Duodenal mucosa (tissue), 2 donors: ENCODE data around the gene ADGRL2.

ENCODE experiments used
- H3K27ac ChIP-seq: one replicate; pipeline ENCODE4 v1.7.0; 2013; ENCODE audit warnings: low read depth, low read length
- H3K27me3 ChIP-seq, 2 donors: one replicate each; pipeline ENCODE4 v1.7.0; 2013; ENCODE audit warnings: low read length in 2 of 2, control low read depth in 1 of 2; ENCODE audit not compliant: insufficient read depth in 2 of 2, control insufficient read depth in 1 of 2
- H3K36me3 ChIP-seq, 2 donors: one replicate each; pipeline ENCODE4 v1.7.0; 2013; ENCODE audit warnings: low read length in 2 of 2, control low read depth in 1 of 2; ENCODE audit not compliant: insufficient read depth in 2 of 2, control insufficient read depth in 1 of 2
- H3K4me1 ChIP-seq, 2 donors: one replicate each; pipeline ENCODE4 v1.7.0; 2013; ENCODE audit warnings: low read length in 2 of 2, control low read depth in 1 of 2; ENCODE audit not compliant: insufficient read depth in 2 of 2, control insufficient read depth in 1 of 2
- H3K4me3 ChIP-seq, 2 donors: one replicate each; pipeline ENCODE4 v1.7.0; 2013; ENCODE audit warnings: low read length in 2 of 2, low read depth in 1 of 2
- H3K9ac ChIP-seq, 2 donors: one replicate each; pipeline ENCODE4 v1.7.0; 2013; ENCODE audit warnings: low read length in 2 of 2, low read depth in 1 of 2
- H3K9me3 ChIP-seq, 2 donors: one replicate each; pipeline ENCODE4 v1.7.0; 2013; ENCODE audit warnings: low read length in 2 of 2, control low read depth in 1 of 2; ENCODE audit not compliant: control insufficient read depth in 1 of 2

ADGRL2 gene

DNA sequence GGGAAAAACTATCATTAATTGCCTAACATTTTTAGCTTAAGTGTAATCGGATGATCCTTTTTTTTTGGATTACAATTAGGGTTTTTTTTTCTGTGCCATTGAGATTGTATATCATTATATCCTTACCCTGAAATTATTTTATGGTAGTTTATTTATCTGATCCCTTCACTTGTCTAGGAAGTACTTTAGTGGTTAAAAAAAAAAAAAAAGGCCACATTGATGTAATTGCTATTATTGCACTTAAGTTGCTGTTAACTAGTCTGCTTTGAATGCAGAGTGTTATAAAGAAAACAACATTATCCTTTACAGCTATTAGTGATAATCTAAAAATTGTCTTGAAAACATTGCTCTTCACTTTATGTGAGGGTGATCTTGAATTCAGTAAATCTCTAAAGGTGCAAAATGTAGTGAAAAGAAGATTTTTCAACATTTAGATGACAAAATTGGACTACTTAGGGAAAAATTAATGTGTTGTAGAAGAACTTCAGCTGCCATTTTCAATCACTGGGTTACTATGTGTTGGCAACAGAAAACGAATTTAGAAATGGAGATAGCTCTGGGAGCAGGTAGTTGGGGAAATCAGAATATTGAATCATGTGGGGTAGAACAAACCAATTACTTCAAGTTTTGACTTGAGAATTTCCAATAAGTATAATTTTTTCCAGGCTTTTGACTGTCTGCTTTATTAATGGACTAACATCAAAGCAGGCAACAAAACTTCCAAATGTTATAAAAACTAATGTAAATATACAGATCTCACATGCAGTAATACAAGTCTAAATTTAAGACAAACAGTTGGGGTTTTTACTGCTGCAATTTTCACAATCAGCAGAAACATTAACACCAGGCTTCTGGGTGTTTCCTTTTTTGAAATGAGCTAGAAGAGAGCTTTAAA, 5.0 kb downstream of the ADGRL2 start:
- Histone ChIP-seq H3K9ac (no peak overlapping the region), H3K4me3 (no peak overlapping the region), H3K36me3 (no peaks in the 10 kb centered on the region), H3K9me3 (no peaks in the 10 kb centered on the region), H3K27me3 (peaks cover 17 to 41% of the 10 kb centered on the region in 2 donors), H3K4me1 (no peaks in the 10 kb centered on the region), H3K27ac (no peak overlapping the region)

DNA sequence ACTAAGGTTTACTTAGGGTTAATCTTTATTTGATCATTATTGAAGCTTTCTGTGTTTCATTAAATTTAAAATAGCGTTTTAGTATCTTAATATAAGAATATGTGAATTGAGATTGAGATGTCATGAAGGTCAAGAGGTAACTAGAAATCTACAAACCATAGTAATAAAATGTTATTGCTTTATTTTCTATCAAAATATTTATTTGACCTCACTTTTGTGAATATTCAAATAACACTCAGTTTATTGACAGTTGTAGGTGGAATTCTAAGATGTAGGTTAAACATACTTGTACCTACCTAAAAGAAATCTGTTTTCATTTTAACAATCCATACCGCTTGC, 5.7 kb downstream of the ADGRL2 start:
- H3K36me3 ChIP-seq, result no peaks in the 10 kb centered on the region
- no peak overlapping the region for H3K9ac ChIP-seq
- H3K27ac ChIP-seq, result no peak overlapping the region
- H3K4me3 ChIP-seq, result no peak overlapping the region
- H3K4me1 ChIP-seq, result no peaks in the 10 kb centered on the region
- no peaks in the 10 kb centered on the region for H3K9me3 ChIP-seq
- peaks cover 15 to 36% of the 10 kb centered on the region in 2 donors for H3K27me3 ChIP-seq

DNA sequence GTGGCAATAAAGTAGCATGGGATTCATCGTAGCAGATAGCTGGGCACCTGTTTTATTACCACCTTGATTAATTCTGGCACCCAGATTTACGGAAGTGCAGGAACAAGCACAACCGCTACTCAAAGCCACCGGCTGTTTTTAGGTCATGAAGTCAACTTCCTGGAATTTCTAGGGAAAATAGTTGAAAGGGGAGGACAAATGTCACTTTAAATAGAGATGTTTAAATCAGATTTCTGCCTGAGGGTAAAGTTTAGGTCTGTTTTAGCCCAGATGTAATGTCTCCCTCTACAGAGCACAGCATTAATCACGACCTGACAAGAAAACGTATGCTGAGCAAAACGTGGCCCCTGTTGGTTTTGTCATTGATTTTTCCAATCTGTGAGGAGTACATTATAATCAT, 8.0 kb downstream of the ADGRL2 start:
- Histone ChIP-seq H3K27me3 (peaks cover 2 to 17% of the 10 kb centered on the region in 2 donors), H3K27ac (no peak overlapping the region), H3K36me3 (no peaks in the 10 kb centered on the region), H3K9ac (no peak overlapping the region), H3K9me3 (no peaks in the 10 kb centered on the region), H3K4me1 (no peaks in the 10 kb centered on the region), H3K4me3 (no peak overlapping the region)

DNA sequence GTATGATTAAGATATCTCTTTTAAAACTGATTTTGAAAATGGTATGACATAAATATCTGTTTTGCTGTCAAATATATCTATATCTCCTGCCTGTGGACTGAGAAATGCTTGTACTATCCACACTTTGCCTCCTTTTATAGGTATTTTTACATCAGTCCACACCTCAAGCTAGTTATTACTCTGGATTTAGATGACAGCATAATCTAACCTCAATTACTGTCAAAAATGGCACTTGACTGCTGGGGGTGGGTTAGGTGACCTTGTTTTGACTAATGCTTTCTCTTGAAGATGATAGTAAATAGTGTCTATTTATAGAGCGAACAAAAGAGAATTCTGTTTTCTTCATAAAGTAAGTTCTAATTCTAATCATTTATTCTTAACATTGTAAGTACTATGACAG, 9.1 kb downstream of the ADGRL2 start:
- H3K9ac ChIP-seq, result no peak overlapping the region
- H3K4me1 ChIP-seq, result no peaks in the 10 kb centered on the region
- no peaks in the 10 kb centered on the region for H3K9me3 ChIP-seq
- H3K27ac ChIP-seq, result no peak overlapping the region
- no peak overlapping the region for H3K4me3 ChIP-seq
- no peaks in the 10 kb centered on the region for H3K36me3 ChIP-seq
- peaks cover 0 to 7% of the 10 kb centered on the region in 2 donors for H3K27me3 ChIP-seq

DNA sequence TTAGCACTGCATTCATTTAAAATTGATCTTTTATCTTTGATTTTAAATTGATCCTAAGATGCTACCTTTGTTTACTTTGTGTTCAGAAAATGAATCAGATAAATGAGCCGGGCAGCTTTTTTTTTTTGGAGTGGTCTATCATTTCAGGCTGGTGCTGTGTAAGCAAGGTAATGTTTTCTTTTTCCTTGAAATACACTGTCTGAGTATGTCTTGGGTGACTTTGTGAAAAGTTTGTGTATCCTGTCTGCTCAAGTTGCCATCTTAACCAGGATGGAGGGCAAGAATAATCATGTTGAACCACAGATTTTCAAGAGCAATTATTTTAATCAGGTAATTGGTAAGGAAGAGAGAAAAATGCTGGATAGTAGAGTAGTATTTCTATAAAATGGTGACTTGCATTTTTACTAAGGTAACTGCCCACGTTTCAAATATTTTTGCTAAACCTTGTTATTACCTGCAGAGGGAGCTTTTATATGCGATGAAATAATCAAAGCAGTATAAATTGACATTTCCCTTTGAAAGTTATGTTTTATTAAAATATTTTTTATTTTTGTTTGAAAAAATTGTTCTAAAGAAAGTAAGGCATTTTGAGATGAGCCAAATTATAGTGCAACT, 11.1 kb downstream of the ADGRL2 start:
- Histone ChIP-seq H3K36me3 (no peaks in the 10 kb centered on the region), H3K9ac (no peak overlapping the region), H3K9me3 (no peaks in the 10 kb centered on the region), H3K27me3 (peaks cover 0 to 6% of the 10 kb centered on the region in 2 donors), H3K4me3 (no peak overlapping the region), H3K4me1 (no peaks in the 10 kb centered on the region), H3K27ac (no peak overlapping the region)

DNA sequence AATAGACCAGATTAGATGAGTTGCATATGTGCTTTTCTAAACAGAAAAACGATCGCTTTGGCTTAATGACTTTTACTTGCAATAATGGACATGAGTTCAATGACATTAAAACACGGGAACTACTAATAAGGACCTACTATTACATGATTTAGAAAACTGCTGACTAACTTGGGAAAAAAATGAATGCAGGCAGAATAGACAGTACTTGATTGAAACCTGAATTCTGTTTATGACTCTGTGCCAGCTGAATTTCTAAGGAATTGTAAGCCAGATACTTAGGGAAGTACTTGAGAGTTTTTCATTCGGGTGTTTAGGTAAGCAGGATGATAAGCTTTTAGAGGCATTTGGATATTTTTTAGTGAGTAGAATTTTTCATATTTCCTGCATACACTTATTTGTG, 12.0 kb downstream of the ADGRL2 start:
- Histone ChIP-seq H3K4me3 (no peak overlapping the region), H3K36me3 (no peaks in the 10 kb centered on the region), H3K4me1 (no peaks in the 10 kb centered on the region), H3K27ac (no peak overlapping the region), H3K9ac (no peak overlapping the region), H3K9me3 (no peaks in the 10 kb centered on the region), H3K27me3 (peaks cover 0 to 6% of the 10 kb centered on the region in 2 donors)

DNA sequence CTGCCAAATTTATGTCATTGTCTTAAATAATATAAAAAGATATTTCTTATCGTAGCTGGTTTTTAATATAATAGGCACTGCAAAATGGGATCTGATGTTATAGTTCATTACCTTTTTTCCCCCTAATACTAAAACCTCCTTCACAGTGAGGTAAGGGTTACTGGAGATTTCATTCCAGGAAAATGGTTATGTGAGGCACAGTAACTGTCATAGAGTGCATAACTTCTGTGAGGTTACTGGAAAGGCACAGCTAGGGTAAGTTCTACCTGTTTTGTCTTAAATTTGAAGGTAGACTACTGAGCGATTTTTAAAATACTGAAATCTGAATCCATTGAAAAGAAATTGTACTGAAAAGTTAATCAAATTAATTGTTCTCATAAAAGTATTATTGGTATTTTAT, 13.0 kb downstream of the ADGRL2 start:
- Histone ChIP-seq H3K4me1 (no peaks in the 10 kb centered on the region), H3K4me3 (no peak overlapping the region), H3K9ac (no peak overlapping the region), H3K27me3 (peaks cover 0 to 4% of the 10 kb centered on the region in 2 donors), H3K27ac (no peak overlapping the region), H3K9me3 (no peaks in the 10 kb centered on the region), H3K36me3 (no peaks in the 10 kb centered on the region)

DNA sequence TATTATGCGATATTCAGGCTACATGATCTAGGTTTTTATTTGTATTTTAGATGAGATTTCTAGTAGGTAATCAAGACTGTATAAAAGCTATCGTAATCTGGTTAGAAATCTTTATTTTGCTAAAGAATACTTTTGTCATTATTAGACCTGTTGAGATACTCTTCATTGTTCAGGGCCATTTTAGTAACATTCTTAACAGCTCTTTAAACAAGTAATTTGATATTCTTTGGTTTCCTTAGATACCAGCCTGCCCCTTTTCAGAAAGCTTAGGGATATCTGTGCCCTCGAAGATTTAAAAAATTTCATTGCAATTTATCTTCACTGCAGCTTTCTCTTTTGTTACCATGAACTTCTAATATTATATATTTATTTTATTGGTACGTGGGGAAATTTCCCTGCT, 18.9 kb downstream of the ADGRL2 start:
- Histone ChIP-seq H3K4me3 (no peak overlapping the region), H3K9me3 (no peaks in the 10 kb centered on the region), H3K9ac (no peak overlapping the region), H3K27ac (no peak overlapping the region), H3K36me3 (no peaks in the 10 kb centered on the region), H3K4me1 (no peaks in the 10 kb centered on the region), H3K27me3 (no peaks in the 10 kb centered on the region)

DNA sequence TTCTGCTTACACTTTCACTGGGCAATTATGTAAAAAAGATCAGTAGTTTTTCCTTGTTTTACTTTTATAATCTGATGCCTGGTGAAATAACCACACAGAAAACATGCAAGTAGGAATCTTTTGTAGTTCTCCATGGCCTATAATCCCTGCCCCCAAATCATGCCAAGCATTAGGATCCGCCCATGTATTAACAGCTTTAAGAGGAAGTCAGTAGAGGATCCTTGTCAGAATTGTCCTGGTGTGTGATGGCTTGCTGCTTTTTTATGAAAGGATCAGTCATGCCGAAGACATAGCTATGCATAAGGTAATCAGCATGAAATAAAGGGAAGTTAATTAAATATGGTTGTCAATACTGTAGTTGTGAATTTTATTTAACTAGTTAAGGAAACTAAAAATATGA, 20.0 kb downstream of the ADGRL2 start:
- H3K4me3 ChIP-seq, result no peak overlapping the region

DNA sequence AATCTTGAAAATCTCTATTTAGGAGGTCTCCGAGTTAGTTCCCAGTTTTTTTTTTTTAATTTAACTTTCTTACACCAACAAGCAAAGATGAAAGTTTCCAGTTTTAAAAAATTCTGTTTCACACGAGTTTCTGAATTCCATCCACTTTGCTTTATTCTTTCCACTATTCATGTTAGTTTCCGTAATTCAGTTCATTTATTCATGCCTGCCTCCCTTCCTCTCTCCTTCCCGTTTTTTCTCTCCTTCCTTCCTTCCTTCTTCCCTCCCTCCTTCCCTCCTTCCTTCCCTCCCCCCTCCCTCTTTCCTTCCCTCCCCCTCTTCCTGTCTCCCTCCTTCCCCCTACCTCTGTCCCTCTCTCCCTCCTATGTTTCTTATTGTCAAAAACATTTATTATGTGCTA, 22.3 kb downstream of the ADGRL2 start:
- no peak overlapping the region for H3K27ac ChIP-seq
- no peaks in the 10 kb centered on the region for H3K36me3 ChIP-seq
- no peak overlapping the region for H3K4me3 ChIP-seq
- H3K9me3 ChIP-seq, result no peaks in the 10 kb centered on the region
- no peaks in the 10 kb centered on the region for H3K4me1 ChIP-seq
- H3K9ac ChIP-seq, result no peak overlapping the region
- no peaks in the 10 kb centered on the region for H3K27me3 ChIP-seq

More for the DNA sequence above, 20.0 kb downstream of the ADGRL2 start:
- no peak overlapping the region for H3K27ac ChIP-seq
- no peaks in the 10 kb centered on the region for H3K27me3 ChIP-seq
- H3K4me1 ChIP-seq, result no peaks in the 10 kb centered on the region
- H3K9me3 ChIP-seq, result no peaks in the 10 kb centered on the region
- H3K9ac ChIP-seq, result no peak overlapping the region
- no peaks in the 10 kb centered on the region for H3K36me3 ChIP-seq
